Stromal cell of bone marrow (primary cell): Measurements from ENCODE around the gene KRTAP5-4.

Experiments used
- DNase-seq: peaks from one replicate; pipeline ENCODE4 v3.0.0-alpha.2; 2012; ENCODE audit warnings: low read depth

The KRTAP5-4 gene

DNA sequence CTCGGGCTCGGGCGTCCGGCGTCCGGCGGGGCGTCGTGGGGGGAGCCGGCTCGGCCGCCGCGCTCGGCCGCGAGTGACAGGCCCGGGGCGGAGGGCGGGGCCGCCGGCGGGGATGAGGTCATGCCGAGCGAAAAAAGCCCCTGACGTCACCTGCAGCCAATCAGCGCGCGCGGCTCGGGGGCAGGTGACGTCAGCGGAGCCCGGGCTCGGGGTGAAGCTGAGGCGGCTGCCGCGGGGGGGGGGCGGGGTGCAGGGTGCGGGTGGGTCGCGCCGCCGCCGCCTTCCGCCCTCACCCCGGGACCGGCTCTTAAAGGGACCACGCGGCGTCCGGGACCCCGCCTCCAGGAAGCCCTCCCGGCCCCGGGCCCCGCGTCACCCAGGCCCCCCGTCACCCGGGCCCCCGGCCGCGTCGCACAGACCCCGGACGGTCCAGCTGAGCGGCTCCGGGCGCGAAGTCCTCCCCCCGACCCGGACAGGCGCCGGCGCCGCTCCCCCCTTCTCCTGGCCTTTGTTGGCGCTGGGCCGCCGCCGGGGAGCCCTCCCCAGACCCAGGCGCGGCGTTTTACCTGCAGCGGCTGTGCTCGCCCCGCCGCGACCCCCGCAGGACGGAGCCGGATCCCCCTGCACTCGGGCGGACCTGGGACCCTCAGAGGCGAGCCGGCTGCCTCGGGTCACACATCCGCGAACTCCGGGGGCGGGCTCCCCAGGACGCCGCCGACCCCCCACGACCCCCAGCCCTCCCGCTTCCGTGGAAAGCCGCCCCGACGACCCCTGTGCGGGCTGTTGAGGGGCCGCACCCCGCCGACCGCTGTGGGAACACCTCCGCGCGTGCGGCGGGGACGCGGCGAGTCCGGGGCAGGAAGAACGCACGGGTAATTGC is 49.5 kb downstream of the KRTAP5-4 start, which contains the start of gene DUSP8:
Gene DUSP8, minus strand, starts transcription at position 75 of the 880 bp plus-strand sequence. CDS start 6,445 bp downstream, outside the sequence.
- peak; percentile 49 for DNase-seq

DNA sequence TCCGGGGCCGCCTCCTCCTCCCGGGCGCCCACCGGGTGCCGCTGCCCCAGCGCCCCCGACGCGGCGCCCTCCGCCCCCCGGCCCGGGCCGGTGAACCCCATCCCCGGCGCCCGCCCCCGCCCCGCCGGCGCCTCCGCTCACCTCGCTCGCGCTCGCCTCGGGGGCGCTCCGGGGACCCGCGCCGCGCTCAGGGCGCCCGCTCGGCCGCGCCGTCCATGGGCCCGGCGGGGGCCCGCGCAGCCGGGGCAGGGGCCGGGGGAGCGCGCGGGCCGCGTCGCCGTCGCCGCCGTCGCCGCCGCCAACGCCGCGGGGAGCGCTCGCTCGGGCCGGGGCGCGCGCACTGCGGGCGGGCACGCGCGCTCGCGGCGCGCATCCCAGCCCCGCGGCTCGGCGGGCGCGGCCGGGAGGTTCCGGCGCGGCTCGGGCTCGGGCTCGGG is 50.2 kb downstream of the KRTAP5-4 start:
- no peak for DNase-seq
